GM12874 (cell line): ENCODE data around the gene ANTXRL.

Experiments used
- CTCF ChIP-seq: IDR thresholded peaks from 2 replicates; pipeline ENCODE4 v1.5.1; 2011; ENCODE audit warnings: low read depth, mild to moderate bottlenecking, control low read depth, low read length, moderate library complexity; ENCODE audit not compliant: insufficient read depth

Gene ANTXRL

GRCh38 chr10:46292573-46293023 is 5.8 kb downstream of the ANTXRL start:
- TF ChIP-seq CTCF: no peak

DNA sequence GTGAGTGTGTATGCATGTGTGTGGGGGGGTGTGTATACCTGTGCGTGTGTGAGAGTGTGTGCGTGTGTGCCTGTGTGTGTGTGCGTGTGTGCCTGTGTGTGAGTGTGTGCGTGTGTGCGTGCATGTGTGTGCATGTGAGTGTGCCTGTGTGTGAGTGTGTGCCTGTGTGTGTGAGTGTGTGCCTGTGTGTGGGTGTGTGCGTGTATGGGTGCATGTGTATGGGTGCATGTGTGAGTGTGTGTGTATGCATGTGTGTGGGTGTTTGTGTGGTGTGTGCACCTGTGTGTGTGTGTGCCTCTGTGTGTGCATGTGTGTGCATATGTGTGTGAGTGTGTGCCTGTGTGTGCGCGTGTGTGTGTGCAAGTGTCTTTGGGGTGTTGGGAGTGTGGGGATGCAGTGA is 6.4 kb downstream of the ANTXRL start:
- no peak for TF ChIP-seq CTCF

DNA sequence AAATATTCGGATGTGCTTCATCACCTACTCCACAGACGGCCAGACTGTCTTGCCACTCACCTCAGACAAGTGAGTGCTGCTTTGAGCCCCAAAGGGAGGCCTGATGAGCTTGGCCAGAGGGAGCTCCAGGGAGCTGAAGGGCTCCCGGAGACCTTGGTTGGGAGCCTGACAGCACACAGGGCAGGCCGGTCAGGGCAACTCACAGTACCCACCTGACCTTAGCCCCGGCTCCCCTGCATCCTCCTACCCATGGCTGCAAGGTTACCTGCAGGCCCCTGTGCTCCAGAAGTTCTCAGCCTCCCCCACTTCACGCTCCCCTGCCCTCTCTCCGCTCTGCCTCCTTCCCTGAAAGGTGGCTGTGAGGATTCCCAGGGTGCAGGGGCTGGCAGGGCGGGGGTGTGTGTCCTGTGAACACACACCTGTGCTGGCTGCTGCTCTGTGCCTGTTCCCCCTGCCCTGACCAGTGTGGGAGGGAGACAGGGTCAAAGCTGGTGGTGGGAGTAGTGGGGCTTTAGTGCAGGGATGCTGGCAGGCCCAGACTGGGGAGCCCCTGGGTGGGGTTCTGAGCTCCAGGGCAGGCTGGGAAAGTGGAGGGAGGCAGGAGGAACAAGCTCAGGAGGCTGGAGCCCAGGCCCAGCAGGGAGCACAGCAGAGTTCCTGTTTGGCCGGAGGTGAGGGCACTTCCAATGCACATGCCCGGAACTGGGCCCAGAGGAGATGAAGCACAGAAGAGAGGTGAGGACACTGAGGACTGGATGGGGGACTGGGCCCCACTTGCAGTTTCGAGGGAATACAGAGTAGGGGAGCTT is 7.2 kb downstream of the ANTXRL start:
- TF ChIP-seq CTCF: no peak

DNA sequence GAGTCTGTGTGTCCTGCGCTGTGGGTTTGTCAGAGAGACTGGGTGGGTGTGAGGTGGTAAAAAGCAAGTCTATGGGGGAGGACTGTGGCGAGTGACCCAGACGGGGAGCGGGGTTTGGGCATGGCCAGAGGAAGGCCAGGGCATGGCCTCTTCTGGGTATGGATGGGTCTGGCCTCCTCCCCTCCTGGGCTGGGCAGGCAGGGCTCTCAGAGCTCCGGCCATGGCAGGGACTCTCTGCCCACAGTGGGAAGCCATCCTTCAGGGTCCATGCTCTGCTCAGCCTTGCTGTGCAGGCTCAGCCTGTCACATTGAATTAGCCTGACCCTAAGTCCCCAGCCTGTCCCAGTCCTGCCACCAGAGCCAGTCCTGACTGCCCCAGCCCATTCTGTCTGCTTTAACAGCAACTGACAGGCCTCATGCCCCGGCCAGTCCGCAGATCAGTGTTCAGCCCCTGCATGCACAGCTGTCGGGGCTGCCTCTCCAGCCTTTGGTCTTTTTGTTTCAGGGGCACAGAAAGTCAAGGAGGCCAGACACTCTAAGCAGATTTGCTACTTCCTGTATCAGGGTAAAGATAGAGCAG is 7.9 kb downstream of the ANTXRL start:
- TF ChIP-seq CTCF: no peak

DNA sequence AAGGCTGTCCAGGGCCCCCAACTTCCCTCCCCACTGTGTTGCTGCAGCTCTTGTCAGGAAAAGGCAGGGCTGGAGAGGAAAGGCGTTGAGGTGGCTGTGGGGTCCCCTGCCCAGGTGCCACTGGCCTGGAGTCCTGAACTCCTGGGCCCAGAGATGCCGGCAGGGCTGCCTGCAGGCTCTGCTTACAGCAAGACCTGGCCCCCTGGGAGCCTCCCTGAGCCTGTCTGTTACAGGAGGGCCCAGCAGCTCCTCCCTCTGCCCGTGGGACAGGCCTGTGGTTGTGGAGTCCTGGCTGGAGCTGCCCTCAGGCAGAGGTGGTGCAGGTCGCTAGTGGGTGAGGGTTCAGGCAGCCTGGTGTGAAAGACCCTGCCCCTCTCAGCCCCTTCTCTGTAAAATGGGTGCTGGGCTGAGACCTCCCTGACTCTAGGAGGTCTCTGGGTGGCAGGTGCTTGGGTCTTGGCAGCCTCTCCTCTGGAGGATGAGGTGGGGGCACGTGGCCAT is 9.9 kb downstream of the ANTXRL start:
- TF ChIP-seq CTCF: no peak

GRCh38 chr10:46297406-46298204 is 10.8 kb downstream of the ANTXRL start:
- TF ChIP-seq CTCF: no peak
